Cortex of kidney (tissue), 1 donor: Measurements from ENCODE around the gene DGLUCY.
"Not testable (repeated sequence)": the region's sequence is repeated elsewhere in the genome, so short reads cannot be mapped to it uniquely, and the experiment has no call there.

ENCODE experiments used
- DNase-seq: peaks from one replicate; lab custom pipeline; 2025; lab: John Stamatoyannopoulos, UW

The DGLUCY gene

DNA sequence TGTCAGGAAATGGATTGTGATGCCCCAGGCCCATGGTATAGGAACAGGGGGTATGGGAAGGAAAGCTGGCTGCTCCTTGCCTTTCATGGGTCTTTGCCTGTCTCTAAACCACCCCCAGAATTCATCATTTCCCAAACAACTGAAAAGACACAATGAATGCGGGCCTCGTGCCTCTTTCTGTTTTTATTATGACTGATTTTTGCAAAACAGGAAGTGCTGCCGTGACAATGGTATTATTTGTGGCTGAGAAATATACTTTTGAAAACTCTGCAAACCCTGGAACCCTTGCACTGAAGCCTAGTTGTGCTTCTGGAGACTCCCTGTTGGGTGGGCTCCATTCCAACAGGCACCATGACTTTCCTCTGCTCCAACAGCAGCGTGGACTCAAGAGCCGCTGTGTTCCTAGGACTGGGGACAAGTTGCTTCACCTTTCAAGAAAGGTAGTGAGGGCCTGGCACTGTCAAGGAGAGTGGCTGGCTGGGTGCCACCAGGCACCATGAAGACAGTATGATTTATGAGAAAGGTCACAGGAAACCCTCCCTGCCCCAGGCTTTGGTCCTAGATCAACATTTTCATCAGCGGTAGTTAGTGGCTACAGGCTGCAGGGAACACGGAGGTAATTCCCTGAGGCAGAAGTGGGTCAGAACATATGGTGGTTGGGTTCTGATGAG is 4.8 kb upstream of the DGLUCY start:
- DNase-seq, result no peak

DNA sequence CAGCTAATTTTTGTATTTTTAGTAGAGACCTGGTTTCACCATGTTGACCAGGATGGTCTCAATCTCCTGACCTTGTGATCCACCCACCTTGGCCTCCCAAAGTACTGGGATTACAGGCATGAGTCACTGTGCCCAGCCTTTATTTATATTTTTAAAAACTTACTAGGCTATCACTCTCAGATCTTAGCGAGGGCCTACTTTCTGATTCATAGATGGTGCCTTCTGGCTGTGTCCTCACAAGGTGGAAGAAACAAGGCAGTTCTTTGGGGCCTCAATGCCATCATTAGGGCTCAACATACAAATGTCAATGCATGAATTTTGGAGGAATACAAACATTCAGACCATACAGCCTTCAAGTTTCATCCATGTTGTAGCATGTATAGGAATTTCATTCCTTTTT is 2.4 kb upstream of the DGLUCY start:
- no peak for DNase-seq

- DNase-seq, result no peak
Measured at GRCh38 chr14:91112194-91112593, 1.7 kb upstream of the DGLUCY start.

DNA sequence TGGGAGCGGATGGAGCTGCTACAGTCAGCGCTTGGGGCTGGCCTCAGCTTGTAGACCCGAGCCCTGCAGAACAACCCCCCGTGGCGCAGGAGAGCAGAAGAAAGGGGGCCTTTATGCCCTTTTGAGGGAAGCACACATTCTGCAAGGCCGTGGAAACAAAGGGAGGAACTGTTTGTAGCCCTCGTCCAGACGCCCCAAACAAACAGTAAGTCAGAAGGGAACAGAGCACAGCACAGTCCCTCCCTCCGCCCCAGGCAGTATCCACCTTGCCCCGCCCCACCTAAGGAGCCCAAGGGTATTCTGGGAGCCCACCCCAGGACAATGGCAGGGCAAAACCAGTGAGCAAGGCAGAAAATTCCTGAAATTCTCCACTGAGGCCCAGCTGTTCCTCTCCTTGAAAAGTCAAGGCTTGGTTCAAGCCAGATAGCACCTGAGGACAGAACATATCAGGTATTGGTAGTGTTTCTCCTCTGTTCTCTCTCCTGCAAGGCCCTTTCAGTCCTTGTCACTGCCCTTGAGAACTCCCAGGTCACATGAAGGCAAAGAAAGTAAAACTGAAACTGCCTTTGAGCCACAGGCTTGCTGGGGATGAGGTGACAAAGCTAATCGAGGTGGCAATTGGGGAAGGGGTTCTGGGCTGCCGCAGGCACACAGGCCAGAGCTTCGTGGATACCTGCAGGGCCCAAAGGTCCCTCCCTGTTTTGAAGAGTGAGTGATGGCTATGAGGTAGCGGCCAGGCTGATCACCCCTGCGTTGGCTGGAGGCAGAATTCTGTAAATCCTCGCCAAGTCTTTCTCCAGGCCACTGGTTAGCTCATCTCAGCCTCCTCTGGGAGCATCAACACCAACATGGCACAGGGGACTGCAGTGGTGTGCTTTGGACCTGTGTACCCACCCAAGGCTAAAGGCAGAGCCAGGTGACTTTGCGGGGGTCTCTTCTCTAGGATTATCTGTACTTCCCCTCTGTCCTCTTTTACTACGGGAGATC is 499 bp downstream of the DGLUCY start:
- no peak for DNase-seq

DNA sequence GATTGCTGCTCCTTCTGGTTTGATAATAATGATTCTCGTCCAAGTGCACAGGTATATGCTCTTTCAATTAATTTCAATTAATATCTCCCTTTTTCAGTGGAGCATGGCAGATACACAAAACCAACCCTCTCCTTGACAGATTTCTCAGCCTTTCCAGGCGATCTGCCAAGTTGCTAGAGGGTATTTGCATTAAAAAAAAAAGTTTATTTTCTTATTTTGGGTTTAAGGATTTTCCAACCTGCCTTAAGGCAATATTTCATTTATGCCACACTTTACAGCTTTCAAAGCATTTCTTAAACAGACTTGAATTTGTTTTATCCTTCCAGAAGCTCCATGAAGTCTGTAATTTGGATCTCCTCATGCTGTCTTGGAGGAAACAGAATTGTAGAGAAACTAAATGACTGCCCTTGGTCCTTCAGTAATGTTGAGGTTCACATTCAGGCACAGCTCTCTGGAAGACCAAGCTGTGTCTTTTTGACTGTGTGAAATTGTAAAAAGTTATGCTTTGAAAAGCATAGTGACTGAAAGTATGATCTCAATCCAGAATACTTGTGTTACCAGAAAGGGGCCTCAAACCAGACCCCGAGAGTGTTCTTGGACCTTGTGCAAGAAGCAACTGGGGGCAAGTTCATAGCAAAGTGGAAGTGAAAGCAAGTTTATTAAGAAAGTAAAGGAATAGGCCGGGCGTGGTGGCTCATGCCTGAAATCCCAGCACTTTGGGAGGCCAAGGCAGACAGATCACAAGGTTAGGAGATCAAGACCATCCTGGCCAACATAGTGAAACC is 2.3 kb downstream of the DGLUCY start:
- no peak for DNase-seq

GRCh38 chr14:91116913-91117588 is 3.2 kb downstream of the DGLUCY start:
- no peak for DNase-seq

DNA sequence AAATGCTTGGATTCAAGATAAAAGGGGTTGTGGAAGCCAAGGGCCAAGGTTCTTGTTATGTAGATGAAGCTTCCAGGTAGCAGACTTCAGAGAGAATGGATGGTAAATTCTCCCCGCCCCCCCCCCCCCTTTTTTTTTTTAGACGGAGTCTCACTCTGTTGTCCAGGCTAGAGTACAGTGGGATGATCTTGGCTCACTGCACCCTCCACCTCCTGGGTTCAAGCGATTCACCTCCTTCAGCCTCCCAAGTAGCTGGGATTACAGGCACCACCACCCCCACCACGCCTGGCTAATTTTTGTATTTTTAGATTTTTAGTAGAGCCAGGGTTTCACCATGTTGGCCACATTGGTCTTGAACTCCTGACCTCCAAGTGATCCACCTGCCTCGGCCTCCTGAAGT is 4.1 kb downstream of the DGLUCY start:
- DNase-seq, result no peak

- no peak for DNase-seq
Measured at GRCh38 chr14:91118511-91119068, 4.7 kb downstream of the DGLUCY start.

DNA sequence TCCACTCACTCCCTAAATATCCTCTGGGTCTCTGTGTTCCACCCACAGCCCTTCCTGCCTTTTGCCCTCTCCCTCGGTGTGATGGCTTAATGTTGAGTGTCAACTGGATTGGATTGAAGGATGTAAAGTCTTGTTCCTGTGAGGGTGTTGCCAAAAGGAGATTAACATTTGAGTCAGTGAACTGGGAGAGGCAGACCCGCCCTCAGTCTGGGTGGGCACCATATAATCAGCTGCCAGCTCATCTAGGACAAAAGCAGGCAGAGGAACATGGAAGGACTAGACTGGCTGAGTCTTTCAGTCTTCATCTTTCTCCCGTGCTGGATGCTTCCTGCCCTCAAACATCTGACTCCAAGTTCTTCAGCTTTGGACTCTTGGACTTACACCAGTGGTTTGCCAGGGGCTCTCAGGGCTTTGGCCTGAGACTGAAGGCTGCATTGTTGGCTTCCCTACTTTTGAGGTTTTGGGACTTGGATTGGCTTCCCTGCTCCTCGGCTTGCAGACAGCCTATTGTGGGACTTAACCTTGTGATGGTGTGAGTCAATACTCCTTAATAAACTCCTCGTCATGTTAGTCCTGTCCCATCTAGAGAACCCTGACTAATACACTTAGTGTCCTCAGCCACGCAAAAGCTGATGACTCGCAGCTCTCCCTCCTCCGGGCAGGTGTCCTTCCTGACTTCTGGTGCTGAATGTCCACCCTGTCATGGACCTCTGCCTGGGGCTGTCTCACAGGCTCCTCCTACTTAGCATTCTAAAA is 5.9 kb downstream of the DGLUCY start:
- DNase-seq, result no peak

- DNase-seq, result no peak
Measured at GRCh38 chr14:91123201-91123600, 9.3 kb downstream of the DGLUCY start.

- DNase-seq, result not testable (repeated sequence)
Measured at GRCh38 chr14:91124406-91125270, 10.8 kb downstream of the DGLUCY start.

GRCh38 chr14:91125271-91125660 is 11.4 kb downstream of the DGLUCY start:
- no peak for DNase-seq

GRCh38 chr14:91125801-91126200 is 11.9 kb downstream of the DGLUCY start:
- no peak for DNase-seq

GRCh38 chr14:91126761-91127160 is 12.9 kb downstream of the DGLUCY start:
- DNase-seq, result no peak

DNA sequence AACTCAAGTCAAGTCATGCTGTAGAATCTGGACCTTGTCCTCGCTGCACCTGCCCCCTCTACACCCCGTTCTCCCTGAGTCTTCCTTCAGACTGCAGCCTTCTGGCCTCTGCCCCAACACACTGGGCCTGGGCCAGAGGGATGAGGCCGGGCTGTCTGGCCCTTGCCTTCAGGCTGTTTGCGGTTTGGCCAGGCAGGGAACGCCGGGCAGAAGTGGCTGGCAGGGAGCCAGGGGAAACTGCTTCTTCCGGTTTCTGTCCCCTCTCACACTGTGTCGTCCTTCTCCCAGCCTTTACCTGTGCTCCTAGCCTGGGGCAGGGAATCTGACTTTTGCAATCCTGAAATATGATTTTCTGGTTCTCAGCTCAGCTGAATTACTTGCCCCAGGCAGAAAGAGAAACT is 13.5 kb downstream of the DGLUCY start:
- DNase-seq, result no peak

DNA sequence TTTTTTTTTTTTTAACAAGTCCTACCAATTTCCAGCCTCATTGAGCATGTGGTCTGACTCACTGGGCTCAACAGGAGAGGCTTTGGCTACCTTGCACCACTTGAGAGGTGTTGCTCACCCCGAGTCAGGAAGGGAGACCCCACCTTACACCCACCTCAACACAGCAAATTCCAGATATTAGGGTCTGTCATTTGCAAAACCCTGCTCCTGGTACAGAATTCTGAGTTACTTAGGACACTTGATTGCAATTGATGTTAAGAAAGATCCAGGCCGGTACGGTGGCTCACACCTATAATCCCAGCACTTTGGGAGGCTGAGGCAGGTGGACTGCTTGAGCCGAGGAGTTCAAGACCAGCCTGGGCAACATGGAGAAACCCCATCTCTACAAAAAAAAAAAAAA is 14.1 kb downstream of the DGLUCY start:
- DNase-seq, result no peak

DNA sequence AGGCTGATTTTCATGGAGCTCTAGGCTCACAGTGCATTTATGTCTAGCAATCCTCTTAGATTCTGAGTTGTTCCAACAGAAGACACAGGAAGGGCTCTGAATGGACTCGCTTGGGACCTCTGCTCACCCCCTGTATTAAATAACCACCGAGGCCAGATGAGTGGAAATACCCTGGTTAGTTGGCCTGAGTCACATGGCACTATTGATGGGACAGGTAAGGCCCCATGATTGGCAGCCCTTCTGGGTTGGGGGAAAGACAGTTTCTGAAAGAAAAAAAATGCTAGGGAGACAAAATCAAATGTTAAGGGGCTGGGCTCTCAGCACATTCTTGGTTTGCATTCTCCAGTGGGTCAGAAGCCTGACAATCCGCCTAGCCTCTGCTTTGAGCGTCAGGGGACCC is 14.8 kb downstream of the DGLUCY start:
- DNase-seq, result no peak

GRCh38 chr14:91129261-91129660 is 15.4 kb downstream of the DGLUCY start:
- DNase-seq, result no peak

DNA sequence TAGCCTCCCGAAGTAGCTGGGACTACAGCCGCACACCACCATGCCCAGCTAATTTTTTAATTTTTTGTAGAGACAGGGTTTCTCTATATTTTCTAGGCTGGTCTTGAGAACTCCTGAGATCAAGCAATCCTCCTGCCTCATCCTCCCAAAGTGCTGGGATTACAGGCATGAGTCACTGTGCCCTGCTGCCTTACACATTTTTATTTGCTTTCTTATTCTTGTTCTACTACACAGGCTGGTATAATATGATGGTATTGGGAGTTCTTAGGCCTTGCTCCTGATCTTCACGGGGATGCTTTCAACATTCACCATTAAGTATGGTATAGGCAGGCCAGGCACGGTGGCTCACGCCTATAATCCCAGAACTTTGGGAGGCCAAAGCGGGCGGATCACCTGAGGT is 21.2 kb downstream of the DGLUCY start:
- DNase-seq, result no peak
